HG03175 (cell line): Measurements from ENCODE around the gene SKAP1.

Experiments
- ATAC-seq: cut with Tn5 transposase; IDR thresholded peaks from one replicate; pipeline ENCODE4 v1.9.1; 2021; ENCODE audit warnings: mild to moderate bottlenecking, moderate library complexity; ENCODE audit not compliant: unreplicated experiment

The SKAP1 gene

DNA sequence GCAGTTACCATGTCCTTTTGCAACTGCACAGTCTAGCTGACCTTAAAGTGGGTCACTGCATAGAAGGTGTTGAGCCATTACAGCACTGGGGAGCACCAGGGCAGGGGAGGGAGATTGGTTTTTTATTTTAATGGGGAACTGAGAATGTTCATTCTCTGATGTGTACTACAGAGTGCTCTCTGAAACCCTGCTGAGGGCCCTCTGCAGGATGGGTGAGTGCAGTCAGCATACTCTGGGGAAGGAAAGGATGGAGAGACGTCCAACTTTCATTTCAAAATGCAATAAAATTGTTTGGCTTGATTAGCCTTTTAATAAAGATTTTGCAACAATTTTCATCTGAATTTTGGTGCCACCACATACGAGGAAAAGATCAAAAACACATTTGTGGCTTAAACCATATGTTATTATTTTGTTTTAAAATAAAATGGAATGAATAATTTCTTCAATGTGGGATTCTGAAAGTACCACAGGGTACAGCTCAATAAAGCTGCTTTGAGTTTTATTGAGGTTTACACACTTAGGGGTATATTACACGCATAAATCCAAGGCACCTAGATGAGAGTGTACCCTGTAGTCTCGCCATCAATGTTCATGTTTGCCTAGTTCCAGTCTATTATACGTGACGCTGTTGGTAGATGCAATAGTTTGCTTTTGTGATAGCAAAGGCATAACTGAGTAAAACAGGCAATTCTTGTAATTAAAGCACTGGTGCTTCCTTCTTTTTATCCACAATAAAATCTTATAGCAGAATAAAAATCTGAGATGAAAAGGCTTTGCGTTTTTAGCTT lies 249.0 kb downstream of the SKAP1 start:
- no peak for ATAC-seq

DNA sequence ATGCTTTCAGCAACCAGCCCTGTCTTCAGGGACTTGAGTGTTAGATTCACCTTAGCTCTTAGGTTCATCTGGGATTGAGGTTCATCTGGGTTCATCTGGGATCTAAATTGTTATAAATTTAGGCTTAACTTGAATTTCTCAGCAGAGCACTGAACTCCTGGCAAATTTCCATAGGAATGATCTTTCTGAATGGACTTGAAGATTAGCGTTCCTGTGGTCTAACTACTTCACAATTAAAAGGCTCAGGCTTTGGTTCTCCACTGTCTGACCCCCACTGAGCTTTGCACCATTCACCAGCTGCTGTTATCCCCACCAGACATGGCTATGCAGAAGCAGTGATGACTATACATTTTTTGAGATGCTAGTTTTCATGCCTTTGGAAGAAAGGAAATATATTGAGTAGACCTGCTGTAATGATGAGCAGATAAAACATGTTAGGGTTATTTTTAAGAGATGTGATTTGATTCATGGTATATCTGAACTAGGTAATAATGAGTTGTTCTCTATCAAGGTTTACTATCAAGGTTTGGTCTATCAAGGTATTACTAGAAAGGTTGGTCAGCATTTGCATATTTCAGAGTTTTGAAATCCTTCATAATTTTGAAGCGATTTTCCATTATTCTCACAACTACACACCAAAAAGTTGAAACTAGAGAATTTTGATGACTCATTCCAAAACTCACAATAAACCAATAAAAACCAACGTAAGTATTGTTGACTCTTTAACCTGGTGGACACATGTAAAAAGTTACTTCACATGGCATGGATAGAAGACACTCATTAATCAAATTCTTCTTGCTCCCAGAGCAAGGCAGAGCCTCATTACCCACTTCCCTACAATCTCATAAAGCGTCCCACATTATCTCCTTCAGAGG lies 250.7 kb downstream of the SKAP1 start:
- no peak for ATAC-seq

DNA sequence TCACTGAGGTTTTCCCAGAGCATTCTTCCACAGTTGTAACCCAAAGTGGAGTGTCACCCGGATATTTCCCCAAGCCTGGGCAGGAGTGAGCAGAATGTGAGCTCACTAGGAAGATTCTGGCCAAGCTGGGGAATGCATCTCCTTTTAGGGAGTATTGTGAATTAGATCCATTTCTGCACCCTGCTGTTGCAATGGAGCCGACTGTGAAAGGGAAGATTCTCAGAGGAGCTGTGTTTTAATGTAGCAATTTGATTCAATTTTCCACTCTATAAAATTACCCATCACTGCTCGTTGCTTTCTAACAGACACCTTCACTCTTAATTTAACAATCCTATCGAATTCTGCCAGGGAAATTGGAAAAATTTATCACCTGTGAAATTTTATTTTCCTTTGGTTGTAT lies 251.7 kb downstream of the SKAP1 start:
- ATAC-seq: no peak

DNA sequence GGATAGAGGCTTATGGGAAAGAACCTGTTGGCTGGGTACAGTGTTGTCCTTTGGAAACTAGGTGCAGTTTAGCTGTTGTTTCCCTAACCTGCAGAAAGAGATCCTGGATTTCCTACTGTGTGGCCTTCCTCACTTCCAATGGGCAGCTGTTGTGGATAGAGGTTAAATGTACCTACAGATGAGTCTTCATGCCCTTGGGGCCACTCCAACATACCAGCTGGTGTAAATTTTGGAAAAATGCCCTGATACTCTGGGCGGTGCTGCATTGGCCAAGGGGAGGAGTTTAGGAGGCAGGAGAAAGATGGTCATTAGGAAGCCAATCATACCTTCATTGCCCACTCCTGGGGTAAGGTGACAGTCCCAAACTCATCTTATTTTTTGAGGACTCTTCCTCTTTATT lies 252.2 kb downstream of the SKAP1 start:
- no peak for ATAC-seq

DNA sequence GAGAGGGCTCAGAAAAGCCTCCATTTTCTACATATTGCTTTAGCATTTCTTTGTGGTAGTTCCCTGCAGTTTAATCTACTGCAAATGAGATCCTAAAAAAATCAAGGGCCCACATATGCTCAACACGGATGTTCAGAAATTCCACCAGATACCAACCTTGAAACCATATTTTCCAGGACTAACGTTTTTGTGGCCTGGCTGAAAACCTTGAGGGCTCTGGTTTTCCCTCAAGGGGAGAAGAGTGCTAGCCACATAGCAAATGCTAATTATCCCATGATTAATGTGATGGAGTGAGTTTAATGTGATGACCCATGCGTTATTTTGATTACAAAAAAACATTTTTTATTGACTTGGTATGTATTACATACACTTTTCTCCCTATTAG lies 253.6 kb downstream of the SKAP1 start:
- no peak for ATAC-seq

DNA sequence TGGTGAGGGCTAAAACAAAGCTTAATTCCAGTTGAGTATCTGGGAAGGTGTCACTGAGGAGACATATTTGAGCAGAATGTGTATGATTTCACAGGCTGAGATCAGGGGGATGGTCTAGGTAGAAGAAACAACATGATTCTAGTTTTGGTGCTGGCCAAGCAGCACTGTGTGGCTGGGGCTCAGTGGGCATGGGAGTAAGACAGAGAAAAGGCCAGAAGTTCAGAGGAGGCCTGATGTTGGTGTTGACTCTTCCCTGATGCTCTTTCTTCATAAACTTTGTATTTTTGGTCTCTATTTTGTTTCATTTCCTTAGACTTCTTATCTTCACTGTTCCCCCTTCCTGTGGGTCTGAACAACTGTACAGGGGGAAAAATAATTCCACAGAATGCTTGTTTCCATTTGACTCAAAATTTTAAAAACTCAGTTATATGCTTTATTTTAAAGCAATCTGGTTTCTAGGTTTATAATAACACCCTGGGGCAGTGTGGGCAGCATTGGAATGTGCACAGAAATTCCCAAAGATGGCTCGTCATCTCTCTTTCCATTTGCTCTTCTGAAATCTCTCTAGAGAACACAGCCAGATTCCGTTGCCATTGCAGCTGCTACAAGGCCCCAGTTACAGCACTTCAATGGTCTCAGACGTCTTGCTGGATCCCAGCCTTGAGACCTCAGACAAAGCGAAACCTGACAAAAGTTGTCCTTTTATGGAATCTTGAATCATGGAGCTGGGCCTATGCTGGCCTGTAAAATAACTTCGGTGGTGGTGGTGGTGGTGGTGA lies 254.1 kb downstream of the SKAP1 start:
- ATAC-seq: no peak

DNA sequence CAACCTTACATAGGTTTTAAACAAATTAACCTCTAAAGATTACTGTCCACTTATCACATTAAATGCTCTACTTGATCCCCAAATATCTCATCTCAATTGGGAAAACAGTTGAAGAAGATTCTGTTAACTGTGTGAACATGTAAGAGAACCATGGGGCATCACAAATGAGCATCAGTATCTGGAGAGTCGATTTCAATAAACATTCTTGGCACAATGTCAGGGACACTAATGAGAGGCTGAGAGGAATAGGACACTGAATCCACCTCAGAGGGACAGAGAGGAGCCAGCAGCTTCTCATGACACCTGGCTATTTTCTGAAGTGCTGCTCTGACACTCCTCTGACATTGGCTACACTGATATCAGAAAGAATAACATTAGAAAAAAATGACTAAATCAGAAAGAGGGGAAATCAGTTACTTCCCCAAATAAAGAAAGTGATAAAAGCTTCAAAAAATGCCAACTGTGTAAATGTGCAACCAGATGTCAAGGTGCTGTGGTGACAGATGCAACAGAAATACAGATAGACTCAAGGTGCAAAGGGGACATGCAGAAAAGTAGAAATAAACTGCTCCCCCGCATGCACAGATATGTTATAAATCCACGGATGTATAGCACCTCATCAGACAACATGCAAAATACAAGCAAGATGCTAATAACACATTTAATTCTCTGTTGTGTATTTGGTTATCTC lies 255.0 kb downstream of the SKAP1 start:
- no peak for ATAC-seq

DNA sequence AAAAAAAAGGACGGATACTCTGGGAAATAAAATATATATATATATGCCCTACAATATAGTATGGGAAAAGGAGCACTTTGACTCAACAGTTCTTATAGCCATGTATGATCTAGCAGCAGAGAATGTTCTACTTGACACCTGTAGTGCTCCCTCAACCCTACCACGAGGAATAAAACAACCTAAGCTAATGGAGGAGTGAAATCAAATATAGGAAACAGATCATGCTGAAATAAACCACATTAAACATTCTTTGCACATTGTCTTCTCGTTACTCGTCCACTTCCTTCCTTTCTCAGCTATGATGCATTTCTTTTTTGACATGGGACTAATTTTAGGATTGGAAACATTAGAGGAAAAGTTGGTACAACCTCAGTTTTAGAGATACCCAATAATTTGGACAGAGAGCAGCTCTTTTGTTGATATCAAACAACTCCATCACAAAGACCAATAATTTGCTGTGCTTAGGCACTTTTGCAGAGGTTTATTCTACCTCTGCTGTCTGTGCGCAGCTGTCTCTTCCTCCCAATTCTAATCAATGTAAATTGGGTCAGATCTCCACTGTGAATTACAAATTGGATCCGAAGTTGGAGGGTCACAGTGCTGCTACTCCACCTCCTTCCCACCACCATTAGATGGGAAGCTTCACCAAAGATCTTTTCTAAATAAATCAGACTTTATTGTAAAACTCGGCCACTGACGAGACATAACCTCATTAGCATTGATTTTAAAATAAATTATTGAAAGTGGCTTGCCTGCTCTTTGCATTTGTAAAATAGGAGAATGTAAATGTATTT lies 256.6 kb downstream of the SKAP1 start:
- no peak for ATAC-seq

DNA sequence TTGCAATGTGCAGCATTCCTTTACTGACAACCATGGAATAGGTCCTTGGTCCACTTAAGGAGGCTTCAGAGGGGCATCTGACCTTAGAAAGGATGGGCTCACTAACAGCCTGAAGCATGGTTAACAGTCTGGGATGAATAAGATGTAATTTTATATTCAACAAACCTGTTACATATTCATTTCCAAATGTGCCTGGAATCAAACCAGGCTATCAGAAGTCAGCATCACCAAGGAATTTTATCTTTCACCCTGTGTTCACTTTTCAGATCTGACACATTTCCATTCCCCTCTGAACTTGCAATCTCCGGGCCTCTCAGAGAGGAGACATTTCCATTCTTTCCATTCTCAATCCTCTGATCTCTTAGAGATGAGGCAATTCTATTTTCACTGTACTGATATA lies 260.1 kb downstream of the SKAP1 start:
- no peak for ATAC-seq

DNA sequence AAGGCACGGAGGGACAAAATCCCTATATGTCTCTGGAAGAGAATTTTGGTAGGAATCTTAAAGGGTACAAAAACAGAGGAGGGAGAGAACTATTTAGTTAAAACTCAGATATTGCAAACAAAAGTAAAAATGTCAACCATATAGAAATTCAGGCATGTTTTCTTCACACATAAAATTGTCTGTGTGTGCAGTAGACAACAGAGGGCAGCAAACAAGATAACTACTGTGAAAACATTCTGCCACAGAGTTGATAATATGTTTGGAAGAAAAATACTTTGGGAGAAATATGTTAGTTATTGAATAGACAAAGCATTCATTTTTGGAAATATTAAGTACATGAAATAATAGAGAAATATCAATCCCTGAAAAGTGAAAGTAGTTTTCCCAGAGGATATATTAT lies 266.2 kb downstream of the SKAP1 start:
- ATAC-seq: no peak

DNA sequence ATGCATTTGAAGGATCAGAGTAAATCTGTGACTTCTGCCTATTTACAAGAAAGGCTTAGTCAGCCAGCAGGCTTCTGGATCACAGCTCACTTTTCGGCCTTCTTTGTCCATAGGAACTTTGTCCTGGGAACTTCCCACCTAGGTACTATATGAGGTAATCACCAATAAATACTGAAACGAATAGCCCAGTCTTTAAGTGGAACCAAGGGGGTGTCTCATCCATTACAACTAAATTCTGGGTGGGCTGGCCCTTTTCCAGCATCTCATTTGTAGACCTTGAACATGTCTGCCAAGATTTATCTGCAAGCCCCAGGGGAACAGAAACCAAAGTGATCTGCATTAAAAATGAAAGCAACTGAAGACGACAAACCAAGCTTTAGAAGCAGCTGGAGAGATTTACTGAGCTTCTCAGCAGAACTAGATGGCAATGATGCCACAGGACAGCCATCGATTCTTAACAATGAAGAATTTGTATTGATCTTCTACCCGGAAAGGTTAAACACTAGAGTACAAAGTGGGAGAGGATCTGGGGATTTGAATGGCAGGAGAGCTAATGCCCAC lies 267.0 kb downstream of the SKAP1 start:
- ATAC-seq: no peak

DNA sequence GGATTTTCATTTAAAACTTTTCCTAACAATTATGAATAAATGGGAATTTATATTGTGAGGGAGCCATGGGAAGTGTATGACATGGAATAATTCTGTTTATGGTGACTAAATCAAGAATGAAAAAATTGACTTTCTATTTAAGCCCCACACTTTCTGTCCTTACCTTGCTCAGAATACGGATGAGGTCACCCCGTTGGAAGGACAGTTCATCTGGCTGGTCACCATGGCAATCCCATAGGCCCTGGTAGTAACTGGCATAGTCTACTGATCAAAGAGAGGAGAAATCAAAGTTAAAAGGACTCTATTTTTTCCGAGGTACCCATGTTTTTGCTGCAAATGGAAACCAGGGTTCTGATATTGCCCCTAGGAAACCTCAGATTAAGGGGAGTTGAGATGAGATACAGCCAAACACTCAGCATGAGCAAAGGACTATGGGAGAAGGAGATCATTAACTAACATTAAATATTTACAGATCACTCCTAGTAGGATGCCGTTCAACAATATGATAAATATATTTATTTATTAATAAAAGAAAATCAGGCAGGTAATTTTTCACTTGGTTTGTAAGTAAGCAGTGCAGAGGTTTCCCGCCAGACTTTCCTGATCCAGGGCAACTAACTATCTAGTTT lies 267.6 kb downstream of the SKAP1 start:
- no peak for ATAC-seq

DNA sequence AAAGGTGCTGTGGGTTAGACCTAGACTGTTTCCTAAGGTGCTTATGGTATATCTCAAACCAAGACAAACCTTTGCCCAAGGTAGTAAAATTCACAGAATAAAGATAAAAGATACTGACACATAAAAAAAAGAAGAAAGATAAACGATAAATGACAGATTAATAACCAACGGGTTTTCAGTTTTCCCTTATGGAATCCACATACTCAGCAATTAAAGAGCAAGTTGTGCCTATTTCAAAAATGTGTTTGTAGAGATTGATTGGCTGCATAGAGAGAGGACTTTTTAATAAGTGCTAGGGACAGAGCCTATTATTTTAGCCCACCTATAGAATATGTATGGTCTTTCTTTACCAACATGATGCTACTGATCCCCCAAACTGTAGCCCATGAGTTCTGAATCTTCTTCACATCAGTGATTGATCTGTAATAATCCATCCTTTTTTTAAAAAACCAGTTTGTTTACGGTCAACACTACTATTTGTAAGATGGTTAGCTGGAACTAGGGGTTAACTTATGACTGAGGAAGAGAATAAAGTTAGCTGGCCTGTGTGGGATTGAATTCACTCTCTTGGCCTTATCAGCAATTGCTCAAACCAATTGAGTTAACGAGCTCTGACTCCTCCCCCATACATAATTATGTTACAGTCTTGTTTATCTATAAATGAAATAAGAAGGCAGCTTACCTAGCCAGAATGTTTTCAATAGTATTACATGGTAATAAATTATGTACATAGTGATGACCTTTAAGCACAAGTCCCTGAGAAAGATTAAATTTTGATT lies 268.7 kb downstream of the SKAP1 start:
- no peak for ATAC-seq

DNA sequence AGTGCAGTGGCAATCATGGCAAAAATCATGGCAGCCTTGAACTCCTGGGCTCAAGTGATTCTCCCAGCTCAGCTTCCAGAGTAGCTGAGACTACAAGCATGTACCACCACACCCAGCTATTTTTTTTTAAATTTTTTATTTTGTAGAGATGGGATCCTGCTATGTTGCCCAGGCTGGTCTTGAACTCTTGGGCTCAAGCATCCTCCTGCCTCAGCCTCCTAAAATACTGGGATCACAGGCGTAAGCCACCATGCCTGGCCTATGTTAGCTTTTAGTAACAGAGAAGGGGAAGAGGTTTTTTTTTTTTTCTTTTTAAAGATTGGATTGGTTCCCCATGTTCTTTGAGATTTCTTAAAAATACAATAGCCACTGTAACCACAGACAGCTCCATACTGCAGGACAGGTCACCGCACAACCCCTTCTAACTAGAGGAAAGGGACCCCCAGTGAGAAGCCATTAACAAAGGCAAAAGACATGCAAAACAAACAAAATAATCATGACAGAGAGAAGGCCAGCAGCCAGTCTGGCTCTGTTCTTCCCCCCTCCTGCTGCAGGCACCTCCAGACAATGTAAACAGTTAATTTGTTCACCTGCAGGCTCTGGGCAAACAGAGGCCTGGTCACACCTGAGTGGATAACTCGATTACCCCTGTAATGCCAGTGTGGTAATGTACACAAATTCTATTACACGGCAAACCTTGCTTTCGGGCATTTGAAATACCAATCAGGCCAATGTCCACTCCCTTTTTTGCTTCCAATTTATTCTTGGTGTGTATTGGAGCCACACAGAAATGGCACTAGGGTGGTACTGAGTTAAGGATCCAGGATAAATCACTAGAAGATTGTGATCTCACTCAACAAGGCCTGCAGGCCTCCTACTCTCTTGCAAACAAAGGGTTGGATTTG lies 269.6 kb downstream of the SKAP1 start:
- no peak for ATAC-seq

DNA sequence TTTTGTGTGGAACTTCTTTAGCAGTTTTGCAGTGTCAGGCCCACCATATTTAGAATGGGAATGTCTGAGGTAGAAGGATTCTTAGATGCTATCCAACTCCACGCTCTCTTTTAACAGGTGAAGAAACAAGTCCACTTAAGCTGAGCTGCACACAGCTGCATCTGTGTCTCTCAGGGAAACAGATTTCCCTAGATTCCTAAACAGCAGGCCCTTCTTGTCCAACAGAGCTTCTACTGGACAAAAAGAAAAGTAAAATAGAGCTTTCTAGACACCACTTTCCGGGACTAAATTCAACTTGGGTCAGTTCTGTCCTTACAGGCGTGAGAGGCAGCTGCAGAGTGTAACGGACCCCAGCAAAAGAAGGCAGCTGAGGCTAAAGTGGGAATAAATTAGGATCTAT lies 270.8 kb downstream of the SKAP1 start:
- ATAC-seq: no peak

DNA sequence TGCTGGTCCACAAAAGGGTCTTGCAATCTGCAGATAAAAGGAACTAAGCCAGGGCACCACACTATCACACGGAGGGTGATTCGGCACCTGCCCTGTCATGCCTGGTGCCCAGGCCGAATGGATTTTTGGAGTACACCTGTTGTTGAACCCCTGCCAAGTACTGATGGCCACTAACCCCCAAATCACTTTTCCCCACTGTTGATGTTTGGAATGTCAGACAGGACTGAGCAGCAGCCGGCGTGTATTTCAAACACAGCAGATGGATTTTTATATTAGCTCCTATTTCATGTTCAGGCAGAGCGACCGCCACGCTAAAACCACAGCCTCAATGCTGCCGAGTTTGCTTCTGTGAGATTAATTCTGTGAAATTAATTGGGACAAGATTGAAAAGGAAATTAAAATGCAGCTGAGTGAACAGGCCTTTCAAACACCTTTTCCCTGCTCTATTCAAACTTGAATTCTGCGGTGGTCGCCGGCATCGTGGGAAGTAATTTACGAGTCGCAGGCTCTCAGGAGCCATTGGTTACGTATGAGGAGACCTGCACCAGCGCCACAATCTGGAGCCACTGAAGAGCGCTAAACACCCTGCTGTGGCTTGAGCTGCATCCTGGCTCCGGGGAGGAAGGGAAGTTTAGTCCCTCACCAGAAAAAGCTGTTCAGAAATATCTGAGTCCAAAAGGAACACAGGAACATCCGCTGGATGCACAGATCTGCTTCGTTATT lies 274.0 kb downstream of the SKAP1 start:
- ATAC-seq: no peak
